GM12878 (cell line): Measurements from ENCODE around the gene SPATA31A6. TPM values are rescaled to one million over a fixed set of nuclear protein-coding genes. Genes with fewer than 3 reads are reported as not detected.
"Not testable (repeated sequence)": the region's sequence is repeated elsewhere in the genome, so short reads cannot be mapped to it uniquely, and the experiment has no call there.

Experiments
- ATAC-seq: fragments of 200-7000 bp; cut with Tn5 transposase; 3 replicates; pipeline ENCODE4 v1.9.1; 2020; ENCODE audit warnings: mild to moderate bottlenecking, moderate library complexity
- BruUV-seq: library from RNA; stranded (reverse); fragments of 400-500 nt; replicated peaks from 2 replicates; lab custom pipeline; 2021; lab: Mats Ljungman, UMichigan
- CTCF ChIA-PET: fragments of 300-600 bp; sonication (Branson Sonifier 250); formaldehyde crosslinking; extraction: SDS; loops from one replicate; lab custom pipeline; 2021; ENCODE audit warnings: inconsistent platforms; lab: Yijun Ruan, JAX
- POLR2A ChIA-PET: fragments of 350-600 bp; formaldehyde crosslinking; extraction: SDS; loops from one replicate; lab custom pipeline; 2021; ENCODE audit warnings: inconsistent platforms; lab: Charles Lee
- RAD21 ChIA-PET: fragments of 300-600 bp; sonication (Branson Sonifier 250); formaldehyde crosslinking; loops from one replicate; lab custom pipeline; 2023; ENCODE audit warnings: antibody characterized with exemption; ENCODE audit not compliant: unreplicated experiment; lab: Charles Lee
- SMC1A ChIA-PET: fragments of 300-600 bp; sonication (Branson Sonifier 250); formaldehyde crosslinking; loops from one replicate; lab custom pipeline; 2023; ENCODE audit not compliant: unreplicated experiment, uncharacterized antibody; lab: Charles Lee
- DNase-seq: peaks from one replicate; pipeline ENCODE4 v3.0.0-alpha.2; 2011; ENCODE audit warnings: low read depth, low spot score
- FAIRE-seq: peaks from 3 replicates; lab custom pipeline; 2011; peaks lifted over from hg19 to GRCh38; lab: Jason Lieb, UNC
- H2AFZ ChIP-seq: 2 replicates; pipeline ENCODE4 v1.6.0; 2011; ENCODE audit warnings: low read depth, low read length, control low read depth; ENCODE audit not compliant: control insufficient read depth
- H3K27ac ChIP-seq: 2 replicates; pipeline ENCODE4 v1.5.1; 2011; ENCODE audit warnings: control low read depth; ENCODE audit not compliant: control insufficient read depth, insufficient read depth
- H3K27me3 ChIP-seq, 2 experiments: replicated peaks in 1 of 2; 2 replicates each; pipeline versions ENCODE4 v1.6.0 to v1.6.1; 2011; ENCODE audit warnings: low read length in 1 of 2; ENCODE audit not compliant: control insufficient read depth in 2 of 2, insufficient read depth in 2 of 2
- H3K36me3 ChIP-seq, 2 experiments: 2 replicates each; pipeline ENCODE4 v1.5.1; 2011; ENCODE audit warnings: low read length in 1 of 2; ENCODE audit not compliant: control insufficient read depth in 2 of 2, insufficient read depth in 2 of 2
- H3K4me1 ChIP-seq: 2 replicates; pipeline ENCODE4 v1.6.1; 2011; ENCODE audit warnings: mild to moderate bottlenecking, low read length, moderate library complexity, mixed read lengths; ENCODE audit not compliant: control insufficient read depth, insufficient read depth
- H3K4me2 ChIP-seq: 2 replicates; pipeline ENCODE4 v1.6.0; 2011; ENCODE audit warnings: control low read depth; ENCODE audit not compliant: control insufficient read depth, insufficient read depth
- H3K4me3 ChIP-seq: fragments of 200-600 bp; sonication (generic); 2 replicates; pipeline ENCODE4 v1.5.1; 2016
- H3K79me2 ChIP-seq: 2 replicates; pipeline ENCODE4 v1.6.0; 2011; ENCODE audit warnings: low read length; ENCODE audit not compliant: control insufficient read depth, insufficient read depth
- H3K9ac ChIP-seq: 2 replicates; pipeline ENCODE4 v1.8.0; 2011; ENCODE audit warnings: low read length, control low read depth, mixed read lengths; ENCODE audit not compliant: control insufficient read depth, insufficient read depth
- H3K9me3 ChIP-seq: replicated peaks from 3 replicates; pipeline ENCODE4 v1.5.1; 2011; ENCODE audit warnings: mild to moderate bottlenecking, low read length; ENCODE audit not compliant: control insufficient read depth, insufficient read depth
- H4K20me1 ChIP-seq: 2 replicates; pipeline ENCODE4 v1.6.0; 2011; ENCODE audit not compliant: control insufficient read depth, insufficient read depth
- WGBS: methylation state at CpG from one replicate; pipeline ENCODE4 v1.1.6; 2016; ENCODE audit warnings: low lambda C conversion rate; ENCODE audit not compliant: insufficient replicate concordance, insufficient coverage; ENCODE audit errors: missing lambda C conversion rate; 5-methylcytosine and 5-hydroxymethylcytosine counted together
- in situ Hi-C: fragments of 300-500 bp; cut with MboI; formaldehyde crosslinking; loops from 9 replicates; pipeline ENCODE4 v1.14.3; 2018; ENCODE audit warnings: mixed read lengths
- intact Hi-C: fragments of 100-400 bp; cut with micrococcal nuclease; formaldehyde crosslinking; loops from one replicate; pipeline ENCODE4 v1.14.2; 2022; ENCODE audit not compliant: unreplicated experiment
- polyA plus RNA-seq, 11 experiments: library from polyadenylated mRNA; depleted of rRNA in 4 of 11; unstranded in 6 of 11; stranded (reverse) in 5 of 11; fragments of >200 nt; fragmentation: Nextera tagmentation in 4 of 11; fragmentation: Illumina TruSeq in 1 of 11; extraction: Ambion mirVana in 4 of 11; extraction: Trizol in 1 of 11; gene quantifications; 1 replicate in 1 of 11; 2 replicates in 10 of 11; pipeline versions ENCODE4 v1.2.1 to v1.2.3, GENCODE V29; 2011 to 2016; ENCODE audit warnings: inconsistent platforms in 2 of 11, missing spikeins in 2 of 11, low read depth in 1 of 11
- total RNA-seq, 4 experiments: library from RNA; depleted of rRNA in 3 of 4; stranded (reverse); fragments of >200 nt in 3 of 4; fragmentation: Illumina TruSeq in 1 of 4; extraction: Trizol in 1 of 4; gene quantifications; 2 replicates each; pipeline versions ENCODE4 v1.2.1 to v1.2.3, GENCODE V29; 2013 to 2021

The SPATA31A6 gene
- total and polyA plus RNA-seq, 10 of the 15 experiments (the other 5 are each of a cell fraction or from before 2014, with no cell fraction given): not detected

DNA sequence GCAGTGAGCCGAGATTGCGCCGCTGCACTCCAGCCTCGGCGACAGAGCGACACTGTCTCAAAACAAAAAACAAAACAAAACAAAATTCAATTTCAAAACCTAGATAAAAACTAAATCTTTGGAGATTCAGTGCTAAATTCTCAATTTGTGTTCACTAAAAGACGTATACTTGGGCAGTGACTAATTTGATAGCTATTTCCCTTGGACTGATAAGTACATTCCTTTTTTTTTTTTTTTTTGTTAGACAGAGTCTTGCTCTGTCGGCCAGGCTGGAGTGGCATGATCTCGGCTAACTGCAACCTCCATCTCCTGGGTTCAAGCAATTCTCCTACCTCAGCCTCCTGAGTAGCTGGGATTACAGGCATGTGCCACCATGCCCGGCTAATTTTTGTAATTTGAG, 39.8 kb downstream of the SPATA31A6 start:
- H3K27me3 ChIP-seq, H4K20me1 ChIP-seq, H3K36me3 ChIP-seq, H3K4me3 ChIP-seq, H3K4me1 ChIP-seq, ATAC-seq, RAD21 ChIA-PET, CTCF ChIA-PET, DNase-seq, intact Hi-C loops, H3K27ac ChIP-seq, SMC1A ChIA-PET, BruUV-seq, H3K4me2 ChIP-seq, FAIRE-seq, H3K9me3 ChIP-seq, POLR2A ChIA-PET, H2AFZ ChIP-seq, in situ Hi-C loops, H3K9ac ChIP-seq, H3K79me2 ChIP-seq: not testable (repeated sequence)
- 62% methylated on average over 8 of the region's 10 CpGs for WGBS

DNA sequence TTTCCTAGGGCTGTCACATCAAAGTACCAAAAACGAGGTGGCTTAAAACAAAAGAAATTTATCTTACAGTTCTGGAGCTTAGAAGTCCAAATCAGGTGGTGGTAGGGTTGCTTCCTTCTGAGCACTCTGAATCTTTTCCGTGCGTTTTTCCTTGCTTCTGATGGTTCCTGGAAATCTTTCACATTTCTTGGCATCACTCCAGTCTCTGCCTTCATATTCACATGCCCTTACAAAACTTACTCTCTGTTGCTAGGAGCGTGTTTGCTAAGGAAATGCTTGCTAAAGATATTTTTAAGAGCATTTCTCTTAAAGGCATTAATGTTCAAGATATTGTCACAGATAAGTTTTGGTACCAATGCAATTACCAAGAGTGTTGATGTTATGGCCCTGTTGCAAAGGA, 49.6 kb downstream of the SPATA31A6 start:
- H4K20me1 ChIP-seq, H3K4me1 ChIP-seq, POLR2A ChIA-PET, H2AFZ ChIP-seq, H3K36me3 ChIP-seq, SMC1A ChIA-PET, H3K4me2 ChIP-seq, BruUV-seq, H3K9me3 ChIP-seq, ATAC-seq, FAIRE-seq, H3K9ac ChIP-seq, H3K79me2 ChIP-seq, in situ Hi-C loops, H3K4me3 ChIP-seq, RAD21 ChIA-PET, H3K27ac ChIP-seq, DNase-seq, H3K27me3 ChIP-seq, intact Hi-C loops, CTCF ChIA-PET: not testable (repeated sequence)
- WGBS: 0% methylated on average over 4 of the region's 4 CpGs

DNA sequence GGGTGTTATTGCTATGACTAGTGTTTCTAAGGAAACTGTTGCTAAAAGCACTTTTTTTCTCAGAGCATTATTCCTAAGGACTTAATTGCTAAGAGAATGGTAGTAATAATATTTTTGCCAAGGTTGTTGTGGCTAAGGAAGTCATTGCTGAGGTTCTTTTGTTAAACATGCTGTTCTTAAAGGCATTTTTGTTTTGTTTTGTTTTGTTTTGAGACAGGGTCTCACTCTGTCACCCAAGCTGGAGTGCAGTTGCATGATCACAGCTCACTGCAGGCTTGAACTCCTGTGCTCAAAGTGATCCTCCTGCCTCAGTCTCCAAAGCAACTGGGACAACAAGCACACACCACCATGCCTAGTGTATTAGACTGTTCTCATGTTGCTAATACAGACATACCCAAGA, 51.2 kb downstream of the SPATA31A6 start:
- DNase-seq, H3K36me3 ChIP-seq, H3K4me1 ChIP-seq, H3K4me2 ChIP-seq, BruUV-seq, H3K9ac ChIP-seq, SMC1A ChIA-PET, in situ Hi-C loops, RAD21 ChIA-PET, FAIRE-seq, intact Hi-C loops, H3K4me3 ChIP-seq, H3K27ac ChIP-seq, H4K20me1 ChIP-seq, H3K27me3 ChIP-seq, H3K9me3 ChIP-seq, ATAC-seq, H3K79me2 ChIP-seq, POLR2A ChIA-PET, H2AFZ ChIP-seq, CTCF ChIA-PET: not testable (repeated sequence)

DNA sequence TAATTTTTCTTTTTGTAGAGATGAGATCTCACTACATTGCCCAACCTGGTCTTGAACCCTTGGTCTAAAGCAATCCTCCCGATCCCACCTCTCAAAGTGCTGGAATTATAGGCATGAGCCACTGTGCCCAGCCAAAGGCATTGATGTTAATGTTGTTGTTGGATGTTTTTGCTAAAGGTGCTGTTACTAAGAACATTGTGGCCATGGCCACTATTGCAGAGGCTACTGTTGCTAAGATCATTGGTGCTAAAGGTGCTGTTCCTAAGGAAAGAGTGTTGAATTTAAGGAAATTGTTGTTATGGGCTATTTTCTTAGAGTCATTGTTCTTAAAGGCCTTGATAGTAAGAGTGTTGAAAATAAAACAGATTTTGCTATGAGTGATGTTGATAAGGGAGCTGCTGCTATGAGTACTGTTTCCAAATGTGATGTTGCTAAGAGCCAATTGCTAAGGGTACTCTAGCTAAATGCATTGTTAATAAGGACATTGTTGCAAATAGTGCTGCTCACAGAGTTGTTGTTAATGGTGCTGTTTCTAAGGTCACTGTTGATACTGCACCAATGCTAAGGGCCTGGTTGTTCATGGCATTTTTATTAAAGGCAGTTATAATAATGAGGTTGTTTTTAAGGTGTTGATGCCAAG, 52.0 kb downstream of the SPATA31A6 start:
- H2AFZ ChIP-seq, RAD21 ChIA-PET, POLR2A ChIA-PET, DNase-seq, H3K4me2 ChIP-seq, FAIRE-seq, H3K4me1 ChIP-seq, H3K36me3 ChIP-seq, SMC1A ChIA-PET, ATAC-seq, H3K27me3 ChIP-seq, H3K27ac ChIP-seq, H3K9ac ChIP-seq, in situ Hi-C loops, H3K4me3 ChIP-seq, H3K9me3 ChIP-seq, H3K79me2 ChIP-seq, CTCF ChIA-PET, intact Hi-C loops, H4K20me1 ChIP-seq, BruUV-seq: not testable (repeated sequence)
- no CpG with 5 or more reads among the region's 1 CpG for WGBS
